LNCaP clone FGC (cell line): ENCODE measurements around the gene SSU72.

ENCODE experiments used
- DNase-seq: peaks from one replicate; pipeline ENCODE4 v3.0.0-alpha.2; 2011; ENCODE audit warnings: low read depth
- H3K4me3 ChIP-seq: 2 replicates; pipeline ENCODE4 v1.5.1; 2011; ENCODE audit warnings: mild to moderate bottlenecking, low read depth, low read length, control low read depth
- TF ChIP-seq, protein P1 (sequence below): IDR thresholded peaks from 2 replicates; pipeline ENCODE4 v1.5.1; 2012; ENCODE audit warnings: mild to moderate bottlenecking; ENCODE audit not compliant: control insufficient read depth, insufficient read depth; ENCODE audit errors: extremely low read depth

Gene SSU72

DNA sequence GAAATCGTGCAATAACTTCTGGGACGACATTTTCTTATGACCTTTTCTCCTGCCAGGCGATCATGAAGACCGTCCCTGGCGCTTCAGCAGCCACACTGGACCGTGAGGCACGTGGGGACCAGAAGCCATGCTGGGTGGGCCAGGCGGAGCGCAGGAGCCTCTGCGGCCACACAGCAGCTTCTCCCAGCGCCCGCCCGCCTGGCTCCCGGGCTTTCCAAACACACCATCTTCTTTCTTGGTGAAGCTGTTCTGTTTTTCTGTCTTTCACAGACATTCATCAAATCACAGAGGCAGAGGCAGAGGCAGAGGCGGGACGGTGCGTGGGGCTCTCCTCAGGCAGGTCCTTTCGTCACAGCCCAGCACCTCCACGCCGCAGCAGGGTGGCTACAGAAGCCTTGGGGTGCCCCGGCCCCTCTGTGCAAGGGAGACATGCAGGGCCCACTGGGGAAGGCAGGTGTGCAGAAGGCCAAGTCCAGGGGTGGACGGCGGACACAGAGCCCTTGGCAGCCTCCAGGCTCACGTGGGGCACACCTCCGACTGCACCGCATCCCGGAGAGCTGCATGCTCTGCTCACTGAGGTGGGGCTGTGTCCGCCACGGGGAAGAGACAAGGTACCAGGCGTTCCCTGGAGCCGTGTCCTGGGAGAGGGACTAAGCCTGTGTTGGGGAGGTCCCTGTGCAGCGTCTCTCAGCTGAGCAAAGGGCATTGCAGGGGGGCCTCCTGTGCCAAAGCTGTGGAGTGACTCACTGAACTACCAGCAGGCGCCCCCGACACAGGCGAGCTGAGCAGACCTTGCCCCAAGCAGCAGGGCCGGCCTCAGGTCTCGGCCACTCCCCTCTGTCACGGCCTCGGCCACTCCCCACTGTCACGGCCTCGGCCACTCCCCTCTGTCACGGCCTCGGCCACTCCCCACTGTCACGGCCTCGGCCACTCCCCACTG, 31.6 kb downstream of the SSU72 start:
- no peak for DNase-seq
- no peak overlapping the region for H3K4me3 ChIP-seq
- TF ChIP-seq, protein P1, sequence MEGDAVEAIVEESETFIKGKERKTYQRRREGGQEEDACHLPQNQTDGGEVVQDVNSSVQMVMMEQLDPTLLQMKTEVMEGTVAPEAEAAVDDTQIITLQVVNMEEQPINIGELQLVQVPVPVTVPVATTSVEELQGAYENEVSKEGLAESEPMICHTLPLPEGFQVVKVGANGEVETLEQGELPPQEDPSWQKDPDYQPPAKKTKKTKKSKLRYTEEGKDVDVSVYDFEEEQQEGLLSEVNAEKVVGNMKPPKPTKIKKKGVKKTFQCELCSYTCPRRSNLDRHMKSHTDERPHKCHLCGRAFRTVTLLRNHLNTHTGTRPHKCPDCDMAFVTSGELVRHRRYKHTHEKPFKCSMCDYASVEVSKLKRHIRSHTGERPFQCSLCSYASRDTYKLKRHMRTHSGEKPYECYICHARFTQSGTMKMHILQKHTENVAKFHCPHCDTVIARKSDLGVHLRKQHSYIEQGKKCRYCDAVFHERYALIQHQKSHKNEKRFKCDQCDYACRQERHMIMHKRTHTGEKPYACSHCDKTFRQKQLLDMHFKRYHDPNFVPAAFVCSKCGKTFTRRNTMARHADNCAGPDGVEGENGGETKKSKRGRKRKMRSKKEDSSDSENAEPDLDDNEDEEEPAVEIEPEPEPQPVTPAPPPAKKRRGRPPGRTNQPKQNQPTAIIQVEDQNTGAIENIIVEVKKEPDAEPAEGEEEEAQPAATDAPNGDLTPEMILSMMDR = no peak

DNA sequence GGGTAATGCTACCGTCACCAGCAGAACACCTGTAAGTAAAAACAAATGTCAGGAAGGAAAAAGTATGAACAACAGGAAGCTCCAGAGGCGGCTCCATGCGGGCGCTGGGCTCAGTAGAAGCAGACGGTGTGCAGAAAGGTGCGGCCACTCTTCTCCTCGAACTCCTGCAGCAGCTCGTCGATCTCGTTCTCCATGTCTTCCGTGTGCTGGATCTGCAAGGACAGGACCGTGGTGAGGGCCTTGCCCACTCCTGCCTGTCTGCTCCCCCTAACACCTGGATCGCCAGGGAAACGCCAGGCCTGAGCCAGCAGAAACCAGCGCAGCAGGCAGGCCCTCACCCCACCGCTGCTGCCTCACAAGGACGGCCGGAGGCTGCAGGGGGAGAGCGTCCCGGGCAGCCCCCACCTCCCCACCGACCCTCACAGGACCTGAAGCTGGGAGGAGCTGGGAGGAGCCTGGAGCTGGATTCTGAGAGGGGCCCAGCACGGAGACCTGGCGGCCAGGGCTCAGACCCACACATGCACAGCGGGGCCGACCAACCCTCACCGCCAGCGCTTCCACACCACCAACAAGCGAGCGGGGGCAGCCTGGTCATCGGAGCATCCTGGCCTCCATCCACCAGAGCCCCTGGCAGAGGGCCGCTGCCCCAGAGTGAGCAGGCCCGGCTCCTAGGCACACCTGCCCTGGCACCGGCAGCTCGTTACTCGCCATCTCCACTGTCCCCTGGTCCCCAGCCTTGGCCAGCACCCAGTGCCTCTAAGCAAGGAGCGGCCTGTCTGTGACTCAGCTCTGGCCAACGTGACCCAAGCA, 32.5 kb downstream of the SSU72 start:
- DNase-seq = no peak
- TF ChIP-seq, protein P1 = no peak
- no peak overlapping the region for H3K4me3 ChIP-seq

DNA sequence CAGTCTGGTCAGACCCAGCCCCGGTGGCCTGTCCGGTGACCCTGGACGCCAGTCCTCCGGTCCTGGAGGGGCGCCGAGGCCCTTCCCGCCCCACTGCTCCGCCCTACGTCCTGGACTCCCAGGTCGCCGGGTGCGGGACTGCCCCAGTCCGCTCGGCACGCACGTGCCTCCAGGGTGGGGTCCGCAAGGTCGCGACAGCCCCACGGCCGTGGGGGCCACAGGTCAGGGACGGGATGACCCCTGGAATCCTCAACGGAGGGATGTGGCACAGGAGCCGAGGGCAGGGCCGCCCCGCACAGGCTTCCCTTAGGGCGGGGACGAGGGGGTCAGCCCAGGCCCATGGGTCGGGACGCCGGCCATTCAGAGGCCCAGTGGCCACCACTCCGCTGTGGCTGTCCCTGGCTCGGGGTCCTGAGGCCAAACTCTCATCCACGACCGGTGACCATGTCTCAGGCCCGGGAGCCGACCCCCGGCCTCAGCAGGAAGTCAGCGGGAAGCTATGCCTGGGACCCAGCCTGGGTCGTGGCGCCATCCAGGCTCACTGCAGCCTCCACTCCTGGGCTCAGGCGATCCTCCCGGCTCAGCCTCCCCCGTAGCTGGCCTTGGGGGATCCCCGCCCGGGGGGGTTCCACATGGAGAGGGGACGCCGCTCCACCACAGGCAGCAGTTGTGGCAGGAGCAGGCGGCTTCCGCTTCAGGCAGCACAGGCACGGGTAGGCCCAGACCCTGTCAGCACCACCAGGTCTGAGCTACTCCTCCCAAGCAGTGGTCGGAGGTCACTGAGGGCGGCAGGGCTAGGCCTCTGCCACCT, 33.6 kb downstream of the SSU72 start:
- no peak overlapping the region for H3K4me3 ChIP-seq
- TF ChIP-seq, protein P1 = no peak
- DNase-seq = no peak

DNA sequence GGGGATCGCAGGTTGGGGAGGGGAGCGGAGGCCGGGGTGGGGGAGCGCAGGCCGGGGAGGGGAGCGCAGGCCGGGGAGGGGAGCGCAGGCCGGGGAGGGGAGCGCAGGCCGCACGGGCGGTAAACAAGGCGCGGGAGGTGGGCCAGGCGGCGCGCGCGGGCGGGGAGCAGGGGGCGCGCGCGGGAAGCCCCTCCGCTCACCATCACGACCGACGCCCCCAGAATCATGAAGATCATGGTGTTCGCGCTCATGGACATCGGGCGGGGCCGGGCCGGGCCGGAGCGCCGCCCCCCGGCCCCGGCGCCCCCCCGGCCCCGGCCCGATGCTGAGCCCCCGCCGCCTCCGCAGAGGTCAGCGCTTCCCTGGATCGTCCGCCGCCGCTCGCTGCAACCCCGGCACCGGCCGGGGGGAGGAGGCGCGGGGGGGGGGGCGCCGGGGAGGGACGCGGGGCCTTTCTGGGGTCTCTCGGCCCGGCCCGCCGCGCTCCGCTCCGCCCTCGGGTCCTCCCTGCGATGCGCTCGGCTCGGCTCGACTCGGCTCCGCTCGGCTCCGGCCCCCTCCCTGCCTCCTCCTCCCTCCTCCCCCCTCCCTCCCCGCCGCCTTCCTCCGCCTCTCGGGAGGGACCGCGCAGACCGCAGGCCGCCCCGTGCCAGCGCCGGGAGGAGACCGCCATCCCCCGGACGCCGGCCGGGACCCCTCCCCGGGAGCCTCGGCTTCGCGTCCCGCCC, 34.4 kb downstream of the SSU72 start, which contains the start of gene TMEM240:
Gene TMEM240, minus strand, starts transcription at position 535 of the 728 bp plus-strand sequence. Its CDS starts 278 bp downstream, at position 257.
- H3K4me3 ChIP-seq = no peak within 1 kb of the TSS

DNA sequence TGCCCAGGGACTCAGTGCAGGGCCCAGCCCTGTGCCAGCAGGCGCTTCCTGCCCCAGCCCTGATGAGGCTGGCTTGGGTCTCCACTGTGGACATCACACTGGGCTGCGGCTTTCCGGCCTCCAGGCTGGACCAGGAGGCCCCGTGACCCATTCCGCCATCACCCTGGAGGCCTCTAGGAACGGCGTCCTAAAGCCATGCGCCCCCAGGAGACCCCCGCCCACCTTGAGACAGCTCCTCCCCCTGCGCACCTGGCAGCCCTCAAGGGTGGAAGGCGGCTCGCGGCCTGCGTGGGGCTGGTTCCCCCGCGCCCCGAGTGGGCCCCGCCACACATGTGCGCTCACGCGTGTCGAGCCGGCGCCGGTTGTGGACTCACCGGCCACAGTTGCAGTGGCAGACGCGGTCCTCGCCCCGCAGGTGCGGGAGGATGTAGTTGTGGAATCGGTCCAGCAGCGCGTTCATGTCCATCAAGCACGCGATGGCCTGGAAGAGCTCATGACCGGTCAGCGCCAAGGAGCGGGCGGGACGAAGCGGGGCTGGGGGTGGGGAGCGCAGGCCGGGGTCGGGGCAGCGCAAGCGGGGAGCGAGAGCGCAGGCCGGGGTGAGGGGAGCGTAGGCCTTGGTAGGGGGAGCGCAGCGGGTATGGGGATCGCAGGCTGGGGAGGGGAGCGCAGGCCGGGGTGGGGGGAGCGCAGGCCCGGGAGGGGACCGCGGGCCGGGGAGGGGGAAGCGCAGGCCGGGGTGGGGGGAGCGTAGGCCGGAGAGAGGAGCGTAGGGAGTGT, 35.2 kb downstream of the SSU72 start:
- TF ChIP-seq, protein P1 = no peak
- no peak for DNase-seq
- no peak overlapping the region for H3K4me3 ChIP-seq

More for the DNA sequence above, 34.4 kb downstream of the SSU72 start, which contains the start of gene TMEM240:
- DNase-seq = no peak
- TF ChIP-seq, protein P1 = no peak
